Measurements from ENCODE around the gene RBM39.
"Not testable (repeated sequence)": the region's sequence is repeated elsewhere in the genome, so short reads cannot be mapped to it uniquely, and the experiment has no call there.

RBM39 gene

DNA sequence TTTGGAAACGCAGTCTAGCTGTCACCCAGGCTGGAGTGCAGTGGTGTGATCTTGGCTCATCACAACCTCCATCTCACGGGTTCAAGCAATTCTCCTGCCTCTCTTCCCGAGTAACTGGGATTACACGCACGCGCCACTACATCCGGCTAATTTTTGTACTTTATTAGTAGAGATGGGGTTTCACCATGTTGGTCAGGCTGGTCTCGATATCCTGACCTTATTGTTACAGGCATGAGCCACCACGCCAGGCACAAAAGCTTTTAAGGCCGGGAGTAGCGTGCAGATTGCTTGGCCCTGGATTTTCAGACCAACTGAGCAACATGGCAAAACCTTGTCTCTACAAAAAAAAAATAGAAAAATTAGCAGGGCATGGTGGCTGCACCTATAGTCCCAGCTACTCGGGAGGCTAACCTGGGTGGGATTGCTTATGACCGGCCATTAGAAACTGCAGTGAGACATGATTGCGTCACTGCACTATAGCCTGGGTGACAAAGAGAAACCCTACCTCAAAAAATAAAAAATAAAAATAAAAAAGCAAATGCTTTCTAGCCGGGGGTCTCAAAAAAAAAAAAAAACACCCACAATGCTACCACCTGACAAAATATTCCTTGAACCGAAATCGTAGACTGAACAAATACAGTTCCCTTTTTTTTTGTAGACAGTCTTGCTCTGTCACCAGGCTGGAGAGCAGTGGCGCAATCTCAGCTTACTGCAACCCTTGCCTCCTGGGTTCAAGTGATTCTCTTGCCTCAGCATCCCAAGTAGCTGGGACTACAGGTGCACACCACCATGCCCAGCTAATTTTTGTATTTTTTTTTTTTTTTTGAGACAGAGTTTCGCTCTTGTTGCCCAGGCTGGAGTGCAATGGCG, 15.0 kb downstream of the RBM39 start:
- in situ Hi-C loops (cut with MboI; ENCODE audit: low sequenced_read_pairs) = no loop called here

DNA sequence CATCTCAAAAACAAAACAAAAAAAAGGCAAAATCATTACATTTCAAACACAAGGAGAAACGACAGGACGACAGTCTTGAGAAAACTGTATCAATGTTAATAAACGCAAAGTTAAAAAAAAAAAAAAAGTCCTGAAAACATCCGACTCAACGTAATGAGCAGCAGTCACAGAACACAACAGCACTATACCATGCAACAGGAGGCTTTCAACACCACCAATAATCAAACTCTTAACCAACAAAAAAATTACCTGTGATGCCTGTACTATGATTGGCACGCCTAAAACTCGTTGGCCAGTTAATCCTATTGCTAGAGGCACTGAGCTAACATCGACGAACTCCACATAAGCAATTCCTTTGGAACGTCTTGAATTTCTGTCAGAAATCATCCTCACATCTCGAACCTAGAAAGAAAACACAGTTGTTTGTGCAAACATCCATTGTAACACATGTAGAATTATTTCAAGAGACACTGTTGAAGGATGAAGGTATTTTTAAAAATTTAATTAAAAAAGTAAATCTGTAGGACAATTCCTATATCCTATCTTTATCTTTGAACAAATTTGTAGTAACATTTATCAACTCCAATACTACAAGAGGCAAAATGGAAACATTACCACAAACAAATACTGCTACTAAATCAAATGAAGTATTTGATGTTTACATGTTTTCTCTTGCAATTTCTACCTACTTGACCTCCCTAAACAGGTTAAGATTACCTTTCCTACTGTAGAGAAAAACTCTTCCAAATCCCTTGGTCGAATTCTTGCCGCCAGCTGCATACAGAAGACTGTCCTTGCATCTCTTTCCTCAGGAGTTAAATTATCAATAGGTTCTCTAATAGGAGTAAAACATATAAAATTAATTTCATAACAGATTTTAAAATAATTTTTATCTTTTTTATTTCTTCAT, 17.5 kb downstream of the RBM39 start:
- in situ Hi-C loops (cut with MboI; ENCODE audit: low sequenced_read_pairs) = no loop called here

DNA sequence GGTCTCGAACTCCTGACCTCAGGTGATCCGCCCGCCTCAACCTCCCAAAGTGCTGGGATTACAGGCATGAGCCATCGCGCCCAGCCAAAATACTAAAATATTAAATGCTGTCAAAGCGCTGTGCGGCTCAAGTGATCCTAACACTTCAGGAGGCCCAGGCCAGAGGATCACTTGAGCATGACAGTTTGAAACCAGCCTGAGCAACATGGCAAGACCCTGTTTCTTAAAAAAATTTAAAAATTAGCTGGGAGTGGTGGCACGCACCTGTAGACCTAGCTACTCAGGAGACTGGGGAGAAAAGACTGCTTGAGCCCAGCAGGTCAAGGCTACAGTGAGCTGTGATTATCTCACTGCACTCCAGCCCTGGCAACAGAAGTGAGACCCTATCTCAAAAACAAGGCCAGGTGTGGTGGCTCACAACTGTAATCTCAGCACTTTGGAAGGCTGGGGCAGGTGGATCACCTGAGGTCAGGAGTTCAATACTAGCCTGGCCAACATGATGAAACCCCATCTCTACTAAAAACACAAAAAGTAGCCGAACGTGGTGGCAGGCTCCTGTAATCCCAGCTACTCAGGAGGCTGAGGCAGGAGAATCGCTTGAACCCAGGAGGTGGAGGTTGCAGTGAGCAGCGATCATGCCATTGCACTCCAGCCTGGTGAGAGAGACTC, 18.3 kb downstream of the RBM39 start:
- in situ Hi-C loops (cut with MboI; ENCODE audit: low sequenced_read_pairs) = not testable (repeated sequence)

- in situ Hi-C loops (cut with MboI; ENCODE audit: low sequenced_read_pairs) = not testable (repeated sequence)
These were observed 18.8 kb downstream of the RBM39 start for GRCh38 chr20:35723275-35723639.

DNA sequence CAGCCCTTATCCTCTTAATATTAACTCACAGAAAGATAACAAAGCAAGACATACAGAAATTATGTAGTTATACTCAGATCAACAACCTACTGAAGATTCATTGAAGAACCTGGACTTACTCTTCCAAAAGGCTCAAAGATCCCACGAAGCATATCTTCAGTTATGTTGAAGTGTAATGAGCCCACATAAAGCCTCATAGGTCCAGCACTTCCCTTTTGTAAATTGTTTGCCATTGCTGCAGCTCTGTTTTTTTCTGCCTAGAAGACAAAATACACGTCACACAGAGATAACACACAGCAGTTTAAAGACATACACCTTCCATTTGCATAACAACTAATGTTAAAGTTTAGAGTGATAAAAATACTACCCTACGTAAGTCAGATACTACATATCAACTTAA, 20.4 kb downstream of the RBM39 start:
- in situ Hi-C loops (cut with MboI; ENCODE audit: low sequenced_read_pairs) = no loop called here

- in situ Hi-C loops (cut with MboI; ENCODE audit: low sequenced_read_pairs) = no loop called here
These were observed 20.8 kb downstream of the RBM39 start for GRCh38 chr20:35721219-35721618.

DNA sequence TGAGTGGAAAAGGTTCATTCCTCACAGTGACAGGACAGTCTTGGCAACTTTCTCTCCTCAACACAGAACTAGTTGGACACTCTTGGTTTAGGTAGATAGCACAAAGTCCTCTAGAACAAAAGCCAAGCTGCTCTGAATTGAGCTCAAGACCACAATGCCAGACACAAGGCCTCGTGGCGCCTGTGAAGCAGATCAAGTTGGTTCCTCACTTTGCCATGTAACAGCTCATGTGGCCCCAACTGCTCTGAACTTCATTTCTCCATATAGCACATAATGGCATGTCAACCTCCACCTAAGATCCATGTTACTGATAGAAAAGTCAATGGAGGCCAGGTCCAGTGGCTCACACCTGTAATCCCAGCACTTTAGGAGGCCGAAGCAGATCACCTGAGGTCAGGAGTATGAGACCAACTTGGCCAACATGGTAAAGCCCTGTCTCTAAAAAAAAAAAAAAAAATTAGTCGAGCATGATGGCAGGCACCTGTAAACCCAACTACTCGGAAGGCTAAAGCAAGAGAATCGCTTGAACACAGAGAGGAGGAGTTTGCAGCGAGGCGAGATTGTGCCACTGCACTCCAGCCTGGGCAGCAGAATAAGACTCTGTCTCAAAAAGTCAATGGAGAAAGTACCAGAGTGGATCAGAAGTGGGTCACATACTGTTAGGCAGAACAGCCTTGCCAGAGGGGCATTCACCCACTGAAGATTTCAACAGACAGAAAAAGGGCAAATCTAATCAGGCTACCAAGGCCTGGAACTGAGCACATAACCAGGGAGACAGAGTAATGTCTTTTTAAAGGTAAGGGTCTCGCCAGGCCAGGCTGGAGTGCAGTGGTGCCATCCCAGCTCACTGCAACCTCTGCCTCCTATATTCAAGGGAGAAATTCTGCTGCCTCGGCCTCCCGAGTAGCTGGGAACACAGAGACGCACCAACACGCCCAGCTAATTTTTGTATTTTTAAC, 21.6 kb downstream of the RBM39 start:
- in situ Hi-C loops (cut with MboI; ENCODE audit: low sequenced_read_pairs) = no loop called here

DNA sequence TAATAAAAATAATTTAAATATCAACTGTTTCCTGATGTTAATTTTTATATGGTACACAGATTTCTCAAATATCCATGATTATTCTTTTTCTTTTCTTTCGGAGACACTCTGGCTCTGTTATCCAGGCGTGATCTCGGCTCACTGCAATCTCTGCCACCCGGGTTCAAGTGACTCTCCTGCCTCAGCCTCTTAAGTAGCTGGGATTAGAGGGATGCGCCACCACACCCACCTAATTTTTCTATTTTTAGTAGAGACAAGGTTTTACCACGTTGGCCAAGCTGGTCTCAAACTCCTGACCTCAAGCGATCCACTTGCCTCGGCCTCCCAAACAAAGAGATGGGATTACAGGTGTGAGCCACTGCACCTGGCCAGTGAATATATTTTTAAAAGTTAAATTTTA, 22.3 kb downstream of the RBM39 start:
- in situ Hi-C loops (cut with MboI; ENCODE audit: low sequenced_read_pairs) = no loop called here

GRCh38 chr20:35718972-35719635, 23.0 kb downstream of the RBM39 start:
- in situ Hi-C loops (cut with MboI; ENCODE audit: low sequenced_read_pairs) = no loop called here

GRCh38 chr20:35718321-35718720, 23.7 kb downstream of the RBM39 start:
- in situ Hi-C loops (cut with MboI; ENCODE audit: low sequenced_read_pairs) = not testable (repeated sequence)

DNA sequence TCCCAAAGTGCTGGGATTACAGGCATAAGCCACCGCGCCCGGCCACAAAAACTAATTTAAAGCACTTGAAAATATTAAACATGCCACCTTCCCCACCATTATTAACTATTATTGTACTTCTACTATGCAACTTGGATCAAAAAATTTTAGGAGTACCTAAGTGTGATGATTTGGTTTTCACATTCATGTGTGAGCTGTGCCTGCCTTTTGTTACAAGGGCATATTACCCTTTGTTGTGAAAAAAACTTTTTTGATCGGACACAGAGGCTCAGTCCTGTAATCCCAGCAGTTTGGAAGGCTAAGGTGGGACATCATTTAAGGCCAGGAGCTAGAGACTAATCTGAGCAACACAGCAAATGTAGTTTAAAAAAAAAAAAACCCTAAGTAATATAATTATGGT, 25.7 kb downstream of the RBM39 start:
- in situ Hi-C loops (cut with MboI; ENCODE audit: low sequenced_read_pairs) = no loop called here

DNA sequence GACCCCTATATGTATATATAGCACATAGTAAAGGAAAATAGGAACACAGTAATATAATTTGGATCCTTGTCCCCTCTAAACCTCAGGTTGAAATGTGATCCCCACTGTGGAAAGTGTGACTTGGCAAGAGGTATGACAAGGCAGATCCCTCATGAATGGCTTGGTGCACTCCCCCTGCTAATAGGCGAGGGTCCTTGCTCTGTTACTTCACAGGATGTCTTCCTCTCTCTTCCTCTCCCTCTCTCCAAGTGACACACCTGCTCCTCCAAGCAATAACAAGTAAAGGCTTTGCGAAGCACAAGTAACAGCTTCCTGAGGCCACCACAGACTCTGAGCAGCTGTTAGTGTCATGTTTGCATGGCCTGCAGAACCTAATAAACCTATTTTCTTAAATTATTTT, 26.4 kb downstream of the RBM39 start:
- in situ Hi-C loops (cut with MboI; ENCODE audit: low sequenced_read_pairs) = no loop called here

DNA sequence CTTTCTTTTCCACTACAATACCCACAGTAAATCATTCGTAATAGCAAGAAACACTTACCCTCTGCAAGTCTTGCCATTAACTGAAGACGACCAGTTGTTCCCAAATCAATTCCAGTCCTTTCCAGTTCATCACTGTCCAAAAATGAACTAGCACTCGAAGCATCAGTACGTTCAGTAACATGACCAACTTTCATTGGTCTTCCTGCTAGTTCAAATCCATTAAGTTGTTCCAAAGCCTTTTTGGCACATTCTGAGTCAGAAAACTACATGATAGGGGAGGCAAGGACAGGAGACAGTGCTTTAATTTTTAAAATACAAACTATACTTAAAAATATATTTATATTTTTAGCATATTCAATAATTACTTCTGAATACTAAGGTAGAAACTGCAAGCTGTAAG, 27.9 kb downstream of the RBM39 start:
- in situ Hi-C loops (cut with MboI; ENCODE audit: low sequenced_read_pairs) = no loop called here

DNA sequence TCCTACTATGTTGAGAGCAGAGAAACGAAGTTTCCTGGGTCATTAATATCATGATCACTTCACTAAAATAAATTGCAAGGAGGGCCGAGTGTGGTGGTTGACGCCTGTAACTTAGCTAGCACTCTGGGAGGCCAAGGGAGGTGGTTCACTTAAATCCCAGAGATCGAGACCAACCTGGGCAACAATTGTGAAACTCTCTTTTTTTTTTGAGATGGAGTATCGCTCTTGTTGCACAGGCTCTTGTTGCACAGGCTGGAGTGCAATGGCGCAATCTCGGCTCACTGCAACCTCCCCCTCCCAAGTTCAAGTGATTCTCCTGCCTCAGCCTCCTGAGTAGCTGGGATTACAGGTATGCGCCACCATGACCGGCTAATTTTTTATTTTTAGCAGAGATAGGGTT, 28.9 kb downstream of the RBM39 start:
- in situ Hi-C loops (cut with MboI; ENCODE audit: low sequenced_read_pairs) = not testable (repeated sequence)

DNA sequence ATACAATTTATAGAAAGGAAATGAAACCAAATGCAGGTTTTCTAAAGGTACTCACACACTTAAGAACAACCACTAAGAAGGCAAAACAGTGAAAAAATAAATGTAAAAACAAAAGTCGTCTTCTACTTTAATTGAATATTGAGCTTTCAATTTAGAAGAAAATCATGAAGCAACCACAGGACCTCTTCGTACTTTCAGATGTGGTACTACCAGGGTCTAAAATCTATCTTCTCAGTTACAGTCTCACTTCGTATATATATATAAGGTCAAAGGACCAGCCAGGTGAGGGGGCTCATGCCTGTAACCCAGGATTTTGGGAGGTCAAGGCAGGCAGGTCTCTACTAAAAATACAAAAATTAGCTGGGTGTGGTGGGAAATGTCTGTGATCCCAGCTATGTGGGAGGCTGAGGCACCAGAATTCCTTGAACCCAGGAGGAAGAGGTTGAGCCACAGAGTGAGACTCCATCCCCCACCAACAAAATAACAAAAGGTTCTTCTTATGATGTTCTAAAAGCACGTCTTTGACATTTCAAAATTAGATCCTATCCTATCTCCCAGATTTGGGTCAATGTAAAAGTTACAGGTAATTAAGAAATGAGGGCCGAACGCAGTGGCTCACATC, 30.4 kb downstream of the RBM39 start:
- in situ Hi-C loops (cut with MboI; ENCODE audit: low sequenced_read_pairs) = no loop called here

GRCh38 chr20:35710884-35711587, 31.0 kb downstream of the RBM39 start:
- in situ Hi-C loops (cut with MboI; ENCODE audit: low sequenced_read_pairs) = no loop called here

DNA sequence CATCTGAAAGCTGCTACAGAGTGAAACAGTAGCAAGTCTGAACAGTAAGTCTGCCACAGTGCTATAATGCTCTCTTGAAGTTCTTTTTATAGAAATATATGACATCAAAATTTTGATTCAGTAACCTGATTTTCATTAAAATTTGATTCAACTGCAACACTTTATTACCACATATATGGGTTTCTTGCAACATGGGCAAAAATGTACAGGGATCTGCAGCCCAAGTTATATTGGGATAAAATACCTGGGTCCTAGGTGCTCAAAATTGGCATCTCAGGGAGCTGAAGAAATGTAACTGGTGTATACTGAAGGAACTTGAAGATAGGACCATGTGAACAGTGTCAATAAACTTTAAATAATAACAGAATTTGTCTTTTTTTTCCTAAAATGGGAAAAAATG, 32.0 kb downstream of the RBM39 start:
- in situ Hi-C loops (cut with MboI; ENCODE audit: low sequenced_read_pairs) = no loop called here

- in situ Hi-C loops (cut with MboI; ENCODE audit: low sequenced_read_pairs) = no loop called here
These were observed 32.8 kb downstream of the RBM39 start for GRCh38 chr20:35709259-35709658.

DNA sequence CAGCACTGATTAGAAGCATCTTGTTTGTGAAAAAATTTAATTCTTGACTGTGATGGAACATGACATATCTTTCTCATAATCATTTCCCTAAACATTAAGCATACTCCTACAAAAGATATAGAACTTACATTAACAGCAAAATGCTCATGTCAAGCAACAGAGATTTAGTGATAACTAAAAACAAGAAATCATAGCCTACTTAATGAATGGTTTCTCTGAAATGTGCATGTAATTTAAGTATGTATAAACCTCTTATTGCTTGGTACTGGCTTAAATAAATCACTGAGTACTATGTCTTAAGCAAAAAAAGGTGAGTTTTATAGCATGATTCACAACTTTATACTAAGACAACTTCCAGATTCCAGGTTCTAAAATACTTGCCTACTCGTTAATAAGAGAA, 33.6 kb downstream of the RBM39 start:
- in situ Hi-C loops (cut with MboI; ENCODE audit: low sequenced_read_pairs) = no loop called here
